Mesothelial cell of epicardium (in vitro differentiated cells): Measurements from ENCODE around the gene NTRK3. TPM values are rescaled to one million over a fixed set of nuclear protein-coding genes. Genes with fewer than 3 reads are reported as not detected.

ENCODE experiments used
- DNase-seq, 2 experiments: peaks; one replicate each; pipeline ENCODE4 v3.0.0; 2021; ENCODE audit warnings: low spot score in 2 of 2; ENCODE audit not compliant: unreplicated experiment in 2 of 2
- H3K27ac Mint-ChIP-seq: 2 replicates; pipeline ENCODE4 v1.8.0; 2021; ENCODE audit warnings: mixed read lengths
- H3K27me3 Mint-ChIP-seq: 2 replicates; pipeline ENCODE4 v1.8.0; 2021; ENCODE audit warnings: low read depth, mixed read lengths
- H3K36me3 Mint-ChIP-seq: 2 replicates; pipeline ENCODE4 v1.8.0; 2021; ENCODE audit warnings: mixed read lengths
- H3K4me1 Mint-ChIP-seq: 2 replicates; pipeline ENCODE4 v1.8.0; 2021; ENCODE audit warnings: mixed read lengths
- H3K4me3 Mint-ChIP-seq: 2 replicates; pipeline ENCODE4 v1.8.0; 2021; ENCODE audit warnings: mild to moderate bottlenecking, moderate library complexity, mixed read lengths
- H3K9me3 Mint-ChIP-seq: 2 replicates; pipeline ENCODE4 v1.8.0; 2021; ENCODE audit warnings: mixed read lengths
- CTCF ChIP-seq: fragments of 200-600 bp; sonication (generic); IDR thresholded peaks from one replicate; pipeline ENCODE4 v1.5.0; 2021; ENCODE audit warnings: antibody characterized with exemption; ENCODE audit not compliant: unreplicated experiment
- total RNA-seq: library from RNA; stranded (reverse); gene quantifications from 3 replicates; pipeline ENCODE4 v1.2.1, GENCODE V29; 2021

The NTRK3 gene
- total RNA-seq, 1 donor from 2014 or later, result 2.1 TPM

- no peaks in the 10 kb centered on the region for H3K36me3 Mint-ChIP-seq
- no peak for TF ChIP-seq CTCF
- no peaks in the 10 kb centered on the region for H3K4me1 Mint-ChIP-seq
- peaks cover 5% of the 10 kb centered on the region for H3K27me3 Mint-ChIP-seq
- no peak overlapping the region for H3K4me3 Mint-ChIP-seq
- DNase-seq, result no peak
- no peaks in the 10 kb centered on the region for H3K9me3 Mint-ChIP-seq
- no peak overlapping the region for H3K27ac Mint-ChIP-seq
These were observed 288.6 kb downstream of the NTRK3 start for GRCh38 chr15:87967951-87968350.

- Mint-ChIP-seq H3K27ac (no peak overlapping the region), H3K9me3 (no peaks in the 10 kb centered on the region), H3K36me3 (no peaks in the 10 kb centered on the region), H3K4me3 (no peak overlapping the region), H3K27me3 (peaks cover 18% of the 10 kb centered on the region), H3K4me1 (peaks cover 6% of the 10 kb centered on the region)
- no peak for DNase-seq
- no peak for TF ChIP-seq CTCF
These were observed 291.2 kb downstream of the NTRK3 start for GRCh38 chr15:87965304-87965703.

- Mint-ChIP-seq H3K27ac (no peak overlapping the region), H3K27me3 (peaks cover 43% of the 10 kb centered on the region), H3K4me1 (peaks cover 6% of the 10 kb centered on the region), H3K9me3 (no peaks in the 10 kb centered on the region), H3K4me3 (no peak overlapping the region), H3K36me3 (no peaks in the 10 kb centered on the region)
- no peak for DNase-seq
- TF ChIP-seq CTCF, result no peak
These were observed 294.1 kb downstream of the NTRK3 start for GRCh38 chr15:87962428-87962827.

GRCh38 chr15:87961851-87962420 is 294.6 kb downstream of the NTRK3 start:
- Mint-ChIP-seq H3K4me1 (peaks cover 6% of the 10 kb centered on the region), H3K36me3 (no peaks in the 10 kb centered on the region), H3K27me3 (peaks cover 41% of the 10 kb centered on the region), H3K4me3 (no peak overlapping the region), H3K27ac (no peak overlapping the region), H3K9me3 (no peaks in the 10 kb centered on the region)
- no peak for DNase-seq
- TF ChIP-seq CTCF, result no peak

GRCh38 chr15:87959662-87960061 is 296.9 kb downstream of the NTRK3 start:
- Mint-ChIP-seq H3K4me1 (peaks cover 6% of the 10 kb centered on the region), H3K27me3 (peaks cover 46% of the 10 kb centered on the region), H3K36me3 (no peaks in the 10 kb centered on the region), H3K27ac (no peak overlapping the region), H3K9me3 (no peaks in the 10 kb centered on the region), H3K4me3 (no peak overlapping the region)
- DNase-seq, result no peak
- no peak for TF ChIP-seq CTCF

- Mint-ChIP-seq H3K4me3 (no peak overlapping the region), H3K4me1 (peaks cover 9% of the 10 kb centered on the region), H3K9me3 (no peaks in the 10 kb centered on the region), H3K36me3 (no peaks in the 10 kb centered on the region), H3K27me3 (peaks cover 46% of the 10 kb centered on the region), H3K27ac (no peak overlapping the region)
- DNase-seq, result no peak
- no peak for TF ChIP-seq CTCF
These were observed 297.5 kb downstream of the NTRK3 start for GRCh38 chr15:87959080-87959479.
